ENCODE results near the gene WDR7.

The WDR7 gene

DNA sequence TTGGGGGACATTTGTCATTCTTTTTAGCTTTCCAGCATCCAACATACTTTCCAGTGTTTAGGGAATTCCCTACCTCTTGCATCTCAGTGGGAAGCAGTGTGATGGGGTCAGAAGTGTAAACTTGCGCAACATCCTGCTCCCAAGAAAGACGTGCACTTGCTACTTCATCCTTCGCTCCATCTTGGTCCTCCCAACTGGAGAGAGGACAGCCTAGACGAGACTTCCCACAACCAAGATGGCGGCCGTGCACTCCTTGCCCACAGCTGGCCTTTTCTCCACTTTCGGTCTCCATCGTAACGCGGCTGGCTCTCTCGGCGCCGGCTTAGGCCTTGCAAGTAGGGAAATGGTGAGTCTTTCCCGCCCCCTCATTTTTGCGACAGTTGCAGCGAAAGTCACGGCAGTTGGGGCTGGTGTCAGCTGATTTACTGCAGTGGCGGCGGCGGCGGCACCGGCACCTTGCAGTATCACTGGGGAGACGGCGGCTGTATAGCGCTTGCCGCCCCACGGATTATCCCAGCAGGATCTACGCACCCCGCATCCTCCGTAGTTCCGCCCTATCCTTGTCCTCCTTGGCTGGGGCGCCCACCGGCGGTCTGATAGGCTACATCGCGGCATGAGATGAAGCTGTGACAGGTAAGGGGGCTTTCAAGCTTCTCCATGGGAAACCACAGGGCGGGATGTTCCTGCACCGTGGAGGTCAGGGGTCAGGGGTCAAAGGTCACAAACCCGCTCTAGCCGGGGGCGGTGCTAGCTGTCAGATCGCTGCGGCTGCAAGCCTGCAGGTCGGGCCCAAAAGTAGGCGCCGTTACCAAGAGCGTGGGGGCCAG, at the start of gene WDR7:
Gene WDR7, plus strand, starts transcription at position 416 of the 827 bp plus-strand sequence. CDS start 21,157 bp downstream, outside the sequence.
- no peaks in the 10 kb centered on the region for H3K27me3 ChIP-seq (ENCODE audit: control insufficient read depth, insufficient read depth, low read length)
- H3K4me1 ChIP-seq (ENCODE audit: control insufficient read depth, insufficient read depth, low read length) = peaks cover 6% of the 10 kb centered on the region

DNA sequence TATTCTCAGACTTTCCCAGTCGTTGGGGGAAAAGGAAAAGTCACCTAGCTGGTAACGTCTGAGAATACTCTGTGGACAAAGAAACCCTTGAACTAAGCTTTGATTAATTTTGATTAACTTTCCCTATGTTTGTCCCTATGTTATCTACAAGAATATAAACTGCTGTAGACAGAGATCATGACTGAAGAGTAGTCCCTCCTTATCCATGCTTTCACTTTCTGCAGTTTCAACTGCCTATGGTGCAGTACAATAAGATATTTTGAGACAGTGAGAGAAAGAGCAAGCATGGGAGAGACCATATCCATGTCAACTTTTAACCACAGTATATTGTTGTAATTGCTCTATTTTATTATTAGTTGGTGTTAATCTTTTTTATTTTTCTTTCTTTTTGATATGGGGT, 44.5 kb upstream of the WDR7 start:
- Histone ChIP-seq H3K9ac (ENCODE audit: low read length) (no peak overlapping the region), H3K36me3 (ENCODE audit: control insufficient read depth, insufficient read depth, low read length) (no peaks in the 10 kb centered on the region), H3K27me3 (ENCODE audit: control insufficient read depth, insufficient read depth, low read length) (no peaks in the 10 kb centered on the region), H3K4me1 (ENCODE audit: control insufficient read depth, insufficient read depth, low read length) (no peaks in the 10 kb centered on the region), H3K9me3 (ENCODE audit: control insufficient read depth, low read length) (no peaks in the 10 kb centered on the region), H3K4me3 (ENCODE audit: low read length) (no peak overlapping the region)

More for the DNA sequence above, at the start of gene WDR7:
- Histone ChIP-seq H3K9ac (ENCODE audit: low read length) (peak within 1 kb of the TSS; percentile 84), H3K36me3 (ENCODE audit: control insufficient read depth, insufficient read depth, low read length) (no peaks in the 10 kb centered on the region), H3K4me3 (ENCODE audit: low read length) (peak within 1 kb of the TSS; percentile 93), H3K9me3 (ENCODE audit: control insufficient read depth, low read length) (no peaks in the 10 kb centered on the region)

DNA sequence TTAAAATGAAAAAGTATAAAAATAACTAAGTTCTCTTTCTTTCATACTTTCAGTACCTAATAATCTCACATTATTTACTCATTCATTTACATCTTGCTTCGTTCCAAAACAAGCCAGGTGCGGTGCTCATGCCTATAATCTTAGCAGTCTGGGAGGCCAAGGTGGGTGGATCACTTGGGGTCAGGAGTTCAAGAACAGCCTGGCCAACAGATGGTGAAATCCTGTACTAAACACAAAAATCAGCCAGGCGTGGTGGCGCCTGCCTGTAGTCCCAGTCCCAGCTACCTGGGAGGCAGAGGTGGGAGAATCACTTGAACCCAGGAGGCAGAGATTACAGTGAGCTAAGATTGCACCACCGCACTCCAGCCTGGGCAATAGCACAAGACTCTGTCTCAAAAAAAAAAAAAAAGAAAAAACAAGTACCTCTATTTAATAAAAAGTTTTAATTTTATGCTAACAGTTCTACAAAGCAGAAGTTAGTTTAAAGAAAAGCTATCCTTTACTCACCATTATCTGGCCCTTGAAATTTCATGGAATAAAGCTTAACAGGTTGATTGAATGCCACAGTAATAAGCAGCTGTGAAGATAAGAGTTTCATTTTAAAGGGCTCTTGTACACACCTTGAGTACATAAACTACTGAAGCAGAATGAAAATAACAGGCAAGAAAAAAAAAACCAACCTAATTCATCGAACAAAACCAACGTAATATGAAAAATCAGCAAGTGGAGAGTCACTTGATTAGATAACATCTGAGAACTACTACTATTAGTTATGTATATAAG, 35.2 kb upstream of the WDR7 start:
- Histone ChIP-seq H3K27me3 (ENCODE audit: control insufficient read depth, insufficient read depth, low read length) (no peaks in the 10 kb centered on the region), H3K4me1 (ENCODE audit: control insufficient read depth, insufficient read depth, low read length) (peaks cover 5% of the 10 kb centered on the region), H3K9ac (ENCODE audit: low read length) (no peak overlapping the region), H3K36me3 (ENCODE audit: control insufficient read depth, insufficient read depth, low read length) (peaks cover 5% of the 10 kb centered on the region), H3K9me3 (ENCODE audit: control insufficient read depth, low read length) (no peaks in the 10 kb centered on the region), H3K4me3 (ENCODE audit: low read length) (no peak overlapping the region)

DNA sequence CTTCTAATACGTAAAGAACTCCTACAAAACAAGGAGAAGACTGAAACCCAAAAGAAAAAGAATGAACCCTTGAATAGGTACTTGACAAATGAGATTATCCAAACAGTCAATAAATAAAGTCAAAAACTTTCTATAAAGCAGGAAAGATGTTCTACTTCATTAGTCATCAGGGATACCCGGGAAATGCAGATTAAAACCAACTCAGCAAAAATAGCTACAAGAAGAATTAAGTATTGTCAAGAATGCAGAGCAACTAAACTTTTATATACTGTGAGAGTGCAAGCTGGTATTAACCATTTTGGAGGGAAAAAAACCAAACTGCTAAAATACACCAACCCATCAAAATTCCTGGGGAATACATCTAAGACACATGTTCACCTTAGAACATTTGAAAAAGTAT, 23.2 kb upstream of the WDR7 start:
- Histone ChIP-seq H3K9me3 (ENCODE audit: control insufficient read depth, low read length) (no peaks in the 10 kb centered on the region), H3K4me1 (ENCODE audit: control insufficient read depth, insufficient read depth, low read length) (peaks cover 31% of the 10 kb centered on the region), H3K4me3 (ENCODE audit: low read length) (no peak overlapping the region), H3K27me3 (ENCODE audit: control insufficient read depth, insufficient read depth, low read length) (no peaks in the 10 kb centered on the region), H3K9ac (ENCODE audit: low read length) (no peak overlapping the region), H3K36me3 (ENCODE audit: control insufficient read depth, insufficient read depth, low read length) (no peaks in the 10 kb centered on the region)

DNA sequence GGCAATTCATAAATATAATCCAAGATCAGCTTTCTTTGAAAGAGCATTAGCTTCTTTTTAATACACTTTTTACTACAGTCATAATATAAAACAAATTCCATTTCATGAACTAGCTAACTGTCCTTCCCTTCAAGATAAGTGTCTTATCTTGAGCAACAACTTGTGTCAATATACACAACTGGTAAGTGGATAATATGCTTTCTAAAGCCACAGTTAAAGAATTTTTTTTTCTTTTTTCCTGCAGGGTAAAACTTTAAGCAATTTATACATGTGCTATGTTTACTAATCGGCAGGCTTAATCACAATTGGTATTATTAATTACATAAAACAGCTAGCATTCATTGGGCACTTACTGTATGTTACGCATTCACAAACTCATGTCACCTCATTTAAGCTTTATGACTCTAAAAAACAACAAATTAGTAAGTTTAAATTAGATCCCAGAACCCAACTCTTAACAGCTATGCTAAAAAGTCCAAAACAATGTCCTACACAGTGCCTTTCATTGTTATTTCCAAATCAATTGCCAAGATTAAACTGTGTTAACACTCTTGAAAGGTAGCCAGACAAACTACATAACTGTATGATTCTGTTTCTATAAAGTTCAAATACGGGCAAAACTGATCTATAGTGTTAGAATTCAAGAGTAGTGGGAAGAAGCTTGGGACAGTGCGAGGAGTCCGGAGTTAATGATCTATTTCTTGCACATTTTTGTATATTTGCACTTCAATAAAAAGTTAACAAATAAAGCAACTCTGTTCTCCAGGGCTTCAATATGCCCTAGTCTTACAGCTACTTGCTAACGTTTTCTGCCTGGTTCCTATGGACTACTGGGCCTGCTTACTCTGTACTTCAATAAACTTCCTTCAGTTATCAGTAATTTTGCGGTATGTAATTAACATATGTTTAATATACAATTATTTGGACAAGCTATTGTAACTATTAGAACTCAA, 18.8 kb upstream of the WDR7 start:
- Histone ChIP-seq H3K9ac (ENCODE audit: low read length) (no peak overlapping the region), H3K36me3 (ENCODE audit: control insufficient read depth, insufficient read depth, low read length) (no peaks in the 10 kb centered on the region), H3K27me3 (ENCODE audit: control insufficient read depth, insufficient read depth, low read length) (no peaks in the 10 kb centered on the region), H3K4me3 (ENCODE audit: low read length) (no peak overlapping the region), H3K9me3 (ENCODE audit: control insufficient read depth, low read length) (no peaks in the 10 kb centered on the region), H3K4me1 (ENCODE audit: control insufficient read depth, insufficient read depth, low read length) (peaks cover 21% of the 10 kb centered on the region)

DNA sequence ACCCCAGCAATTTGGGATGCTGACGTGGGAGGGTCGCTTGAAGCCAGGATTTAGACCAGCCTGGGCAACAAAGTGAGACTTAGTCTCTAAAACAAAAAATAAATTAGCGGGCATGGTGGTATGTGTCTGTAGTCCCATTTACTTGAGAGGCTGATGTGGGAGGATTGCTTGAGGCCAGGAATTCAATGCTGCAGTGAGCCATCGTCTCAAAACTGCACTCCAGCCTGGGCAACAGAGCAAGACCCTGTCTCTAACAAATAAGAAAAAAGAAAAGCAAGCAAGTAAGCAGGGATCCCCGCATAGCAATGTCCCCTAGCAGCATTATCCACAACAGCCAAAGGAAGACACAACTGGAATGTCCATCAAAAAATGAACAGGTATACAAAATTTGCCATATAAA, 16.2 kb upstream of the WDR7 start:
- no peak overlapping the region for H3K4me3 ChIP-seq (ENCODE audit: low read length)
- no peaks in the 10 kb centered on the region for H3K9me3 ChIP-seq (ENCODE audit: control insufficient read depth, low read length)
- H3K9ac ChIP-seq (ENCODE audit: low read length) = no peak overlapping the region
- H3K36me3 ChIP-seq (ENCODE audit: control insufficient read depth, insufficient read depth, low read length) = no peaks in the 10 kb centered on the region
- peaks cover 7% of the 10 kb centered on the region for H3K4me1 ChIP-seq (ENCODE audit: control insufficient read depth, insufficient read depth, low read length)
- no peaks in the 10 kb centered on the region for H3K27me3 ChIP-seq (ENCODE audit: control insufficient read depth, insufficient read depth, low read length)

DNA sequence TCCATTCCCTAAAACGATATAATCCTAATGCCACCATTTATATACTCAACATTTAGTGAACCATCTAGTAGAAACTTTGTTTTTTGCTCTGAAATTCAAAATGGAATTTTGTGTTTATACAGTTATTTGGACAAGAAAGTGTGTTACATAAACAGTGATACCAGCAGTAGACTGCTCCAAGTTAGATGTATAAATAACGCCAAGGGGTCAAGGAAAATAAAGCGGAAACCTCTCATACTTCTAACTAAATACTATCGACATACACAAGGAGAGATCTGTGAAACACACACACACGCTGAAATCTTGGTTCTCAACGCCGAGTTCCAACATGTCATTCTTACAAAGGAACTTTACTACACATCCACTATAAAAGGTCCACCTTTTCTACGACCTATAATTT, 14.0 kb upstream of the WDR7 start:
- peak overlapping the region; percentile 78 for H3K4me3 ChIP-seq (ENCODE audit: low read length)
- H3K36me3 ChIP-seq (ENCODE audit: control insufficient read depth, insufficient read depth, low read length) = no peaks in the 10 kb centered on the region
- peaks cover 3% of the 10 kb centered on the region for H3K4me1 ChIP-seq (ENCODE audit: control insufficient read depth, insufficient read depth, low read length)
- peak overlapping the region; percentile 99 for H3K9ac ChIP-seq (ENCODE audit: low read length)
- no peaks in the 10 kb centered on the region for H3K9me3 ChIP-seq (ENCODE audit: control insufficient read depth, low read length)
- H3K27me3 ChIP-seq (ENCODE audit: control insufficient read depth, insufficient read depth, low read length) = no peaks in the 10 kb centered on the region

DNA sequence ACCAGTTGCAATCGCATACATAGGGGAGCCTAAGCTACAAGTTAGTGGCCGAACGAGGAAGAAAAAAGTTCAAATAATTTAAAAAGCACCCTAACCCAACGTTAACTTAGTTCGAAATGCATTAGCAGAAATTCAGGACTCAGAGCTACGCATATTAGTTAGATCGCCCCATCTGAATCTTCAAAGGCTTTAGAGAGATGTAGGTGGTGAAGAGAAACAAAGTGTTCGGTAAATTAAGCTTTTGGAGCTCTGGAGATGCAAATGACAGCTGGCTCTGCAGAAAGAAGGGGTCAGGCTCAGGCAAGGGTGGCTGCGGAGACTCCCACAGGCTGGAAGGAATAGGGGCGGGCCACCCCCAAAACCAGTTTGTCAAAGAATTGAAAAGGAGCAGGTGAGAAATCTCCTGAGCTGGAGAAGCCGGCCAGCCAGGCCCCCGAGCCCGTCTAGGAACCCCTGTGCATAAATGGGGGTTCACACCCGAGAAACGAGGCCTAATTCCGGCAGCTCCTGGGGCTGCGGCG, 13.4 kb upstream of the WDR7 start:
- H3K27me3 ChIP-seq (ENCODE audit: control insufficient read depth, insufficient read depth, low read length) = no peaks in the 10 kb centered on the region
- H3K4me1 ChIP-seq (ENCODE audit: control insufficient read depth, insufficient read depth, low read length) = no peaks in the 10 kb centered on the region
- H3K4me3 ChIP-seq (ENCODE audit: low read length) = peak overlapping the region; percentile 78
- peak overlapping the region; percentile 99 for H3K9ac ChIP-seq (ENCODE audit: low read length)
- no peaks in the 10 kb centered on the region for H3K9me3 ChIP-seq (ENCODE audit: control insufficient read depth, low read length)
- H3K36me3 ChIP-seq (ENCODE audit: control insufficient read depth, insufficient read depth, low read length) = no peaks in the 10 kb centered on the region

DNA sequence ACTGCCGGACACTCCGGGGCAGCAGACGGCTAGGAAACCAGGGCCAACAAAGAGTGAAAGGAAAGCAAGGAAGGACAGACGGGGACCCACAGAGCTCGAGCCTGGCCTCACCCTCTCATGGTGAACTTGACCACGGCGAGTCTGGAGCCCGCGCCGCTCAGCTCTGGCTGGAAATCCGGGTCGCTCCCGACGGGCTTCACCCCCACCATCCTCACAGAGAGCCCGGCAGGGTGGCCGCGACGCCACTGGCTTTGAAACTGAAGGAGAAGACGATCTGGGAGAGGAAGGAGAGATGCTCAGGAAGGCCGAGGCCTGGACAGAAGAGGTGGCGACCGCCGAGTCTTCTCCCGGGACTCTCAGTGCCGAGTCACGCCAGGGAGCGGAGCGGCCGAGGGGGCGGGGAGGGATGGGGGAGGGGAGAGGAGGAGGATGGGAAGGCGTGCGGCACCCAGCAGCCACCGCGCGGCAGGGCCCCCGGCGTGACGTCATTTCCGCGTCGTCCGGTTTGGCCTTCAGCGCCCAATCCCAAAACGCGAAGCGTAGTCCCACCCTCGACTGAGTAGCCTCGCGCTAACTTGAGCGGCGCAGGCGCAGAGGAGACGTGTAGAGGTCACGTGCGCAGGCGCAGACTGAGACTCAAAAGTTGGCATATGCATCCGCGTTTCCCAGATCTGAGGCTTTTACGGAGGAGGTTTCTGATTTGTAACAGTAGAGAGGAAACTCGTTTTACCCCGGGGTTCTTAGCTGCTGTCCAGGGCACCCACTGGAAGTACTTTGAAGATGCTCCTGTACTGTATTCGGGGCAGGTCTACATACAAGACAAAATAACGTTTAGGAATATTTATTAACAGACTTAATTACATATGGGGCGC, 12.7 kb upstream of the WDR7 start, which contains the start of gene TXNL1:
Gene TXNL1, minus strand, starts transcription at position 361 of the 872 bp plus-strand sequence. Its CDS starts 152 bp downstream, at position 209.
- H3K27me3 ChIP-seq (ENCODE audit: control insufficient read depth, insufficient read depth, low read length) = no peaks in the 10 kb centered on the region
- peak within 1 kb of the TSS; percentile 99 for H3K9ac ChIP-seq (ENCODE audit: low read length)

DNA sequence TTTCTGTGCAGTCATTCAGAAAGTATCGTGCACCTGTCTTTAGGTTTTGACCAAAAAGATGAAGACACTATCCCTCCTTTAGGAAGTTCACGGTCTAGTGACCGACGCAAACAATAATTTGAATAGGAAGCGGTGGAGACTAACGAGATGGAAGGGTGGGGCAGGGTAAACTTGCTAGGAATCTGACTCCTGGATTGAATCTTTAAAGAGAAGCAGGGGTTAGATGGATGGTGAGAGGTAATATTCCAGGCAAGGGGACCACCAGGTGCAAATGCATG, 12.1 kb upstream of the WDR7 start:
- Histone ChIP-seq H3K9me3 (ENCODE audit: control insufficient read depth, low read length) (no peaks in the 10 kb centered on the region), H3K4me3 (ENCODE audit: low read length) (peak overlapping the region; percentile 42)

More for the DNA sequence above, 12.7 kb upstream of the WDR7 start, which contains the start of gene TXNL1:
- Histone ChIP-seq H3K9me3 (ENCODE audit: control insufficient read depth, low read length) (no peaks in the 10 kb centered on the region), H3K36me3 (ENCODE audit: control insufficient read depth, insufficient read depth, low read length) (no peaks in the 10 kb centered on the region), H3K4me3 (ENCODE audit: low read length) (peak within 1 kb of the TSS; percentile 78), H3K4me1 (ENCODE audit: control insufficient read depth, insufficient read depth, low read length) (no peaks in the 10 kb centered on the region)

DNA sequence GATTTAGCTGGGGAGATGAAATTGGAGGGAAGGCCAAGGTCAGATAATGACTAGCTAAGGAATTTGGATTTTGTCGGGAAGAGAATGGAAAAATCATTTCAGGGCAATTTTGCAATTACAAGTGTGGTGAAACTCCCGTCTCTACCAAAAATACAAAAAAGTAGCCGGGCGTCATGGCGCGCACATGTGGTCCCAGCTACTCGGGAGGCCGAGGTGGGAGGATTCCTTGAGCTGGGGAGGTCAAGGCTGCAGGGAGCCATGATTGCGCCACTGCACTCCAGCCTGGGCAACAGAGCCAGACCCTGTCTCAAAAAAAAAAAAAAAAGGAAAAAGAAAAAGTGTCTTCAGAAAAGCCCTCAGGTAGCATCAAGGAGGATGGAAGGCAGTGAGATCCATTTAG, 11.6 kb upstream of the WDR7 start:
- H3K36me3 ChIP-seq (ENCODE audit: control insufficient read depth, insufficient read depth, low read length) = no peaks in the 10 kb centered on the region
- no peaks in the 10 kb centered on the region for H3K27me3 ChIP-seq (ENCODE audit: control insufficient read depth, insufficient read depth, low read length)
- no peak overlapping the region for H3K9ac ChIP-seq (ENCODE audit: low read length)
- H3K9me3 ChIP-seq (ENCODE audit: control insufficient read depth, low read length) = no peaks in the 10 kb centered on the region
- no peaks in the 10 kb centered on the region for H3K4me1 ChIP-seq (ENCODE audit: control insufficient read depth, insufficient read depth, low read length)
- no peak overlapping the region for H3K4me3 ChIP-seq (ENCODE audit: low read length)

More for the DNA sequence above, 12.1 kb upstream of the WDR7 start:
- Histone ChIP-seq H3K4me1 (ENCODE audit: control insufficient read depth, insufficient read depth, low read length) (no peaks in the 10 kb centered on the region), H3K9ac (ENCODE audit: low read length) (peak overlapping the region; percentile 57), H3K36me3 (ENCODE audit: control insufficient read depth, insufficient read depth, low read length) (no peaks in the 10 kb centered on the region), H3K27me3 (ENCODE audit: control insufficient read depth, insufficient read depth, low read length) (no peaks in the 10 kb centered on the region)
